Activated naive CD4-positive, alpha-beta T cell treated with anti-CD3 and anti-CD28 coated beads, Interleukin-2, amount 50 U/mL, for 16 hours (primary cell): Measurements from ENCODE around the gene FMN2.
"Not testable (repeated sequence)": the region's sequence is repeated elsewhere in the genome, so short reads cannot be mapped to it uniquely, and the experiment has no call there.

Experiments
- DNase-seq: peaks from one replicate; pipeline ENCODE4 v3.0.0-alpha.2; 2020

The FMN2 gene

DNA sequence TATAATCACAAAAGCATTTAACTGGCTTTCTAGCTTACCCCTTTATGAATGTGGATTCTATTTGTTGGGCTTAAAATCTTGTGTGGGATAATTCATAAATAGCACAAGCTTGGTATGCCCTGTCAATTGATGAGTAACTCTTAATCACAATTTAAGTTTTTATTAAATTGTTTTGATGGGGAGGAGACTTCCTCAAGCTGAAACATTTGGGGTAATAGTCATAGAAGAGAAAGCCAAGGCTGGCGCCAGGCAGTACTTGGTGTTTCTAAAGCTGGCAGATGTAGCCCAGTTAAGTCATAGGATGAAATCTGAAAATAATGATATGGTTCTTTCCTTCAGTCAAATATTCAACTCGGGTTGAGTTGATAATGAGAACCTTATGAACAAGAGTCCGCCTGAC is 167.2 kb downstream of the FMN2 start:
- DNase-seq = no peak

DNA sequence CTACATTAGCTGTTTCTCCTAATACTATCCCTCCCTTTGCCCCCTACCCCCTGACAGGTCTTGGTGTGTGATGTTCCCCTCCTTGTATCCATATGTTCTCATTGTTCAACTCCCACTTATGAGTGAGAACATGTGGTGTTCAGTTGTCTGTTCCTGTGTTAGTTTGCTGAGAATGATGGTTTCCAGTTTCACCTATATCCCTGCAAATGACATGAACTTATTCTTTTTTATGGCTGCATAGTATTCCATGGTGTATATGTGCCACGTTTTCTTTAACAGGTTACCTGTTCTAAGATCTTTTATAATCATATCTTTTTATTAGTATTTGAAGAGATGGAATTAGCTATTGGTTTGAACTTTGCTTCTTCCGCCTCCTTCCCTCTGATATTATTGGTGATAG is 172.8 kb downstream of the FMN2 start:
- not testable (repeated sequence) for DNase-seq

DNA sequence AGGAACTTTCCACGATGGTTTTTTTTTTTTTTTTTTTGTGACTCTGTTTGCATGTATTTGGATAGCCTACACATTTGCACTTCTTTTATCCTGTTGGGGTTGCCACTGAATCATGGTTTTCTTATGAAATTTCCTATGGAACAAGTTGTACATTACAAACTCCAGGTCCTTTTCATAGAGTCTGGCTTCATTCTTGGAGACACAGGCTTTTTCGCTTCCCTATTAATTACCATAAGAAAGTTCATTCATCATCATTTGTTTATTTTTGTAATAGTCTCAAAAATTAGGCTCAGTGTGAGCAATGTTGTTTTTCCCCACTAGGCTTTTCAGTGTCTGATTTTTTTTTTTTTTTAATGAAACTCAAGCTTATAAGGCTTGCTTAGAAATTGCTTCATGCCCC is 179.4 kb downstream of the FMN2 start:
- no peak for DNase-seq

DNA sequence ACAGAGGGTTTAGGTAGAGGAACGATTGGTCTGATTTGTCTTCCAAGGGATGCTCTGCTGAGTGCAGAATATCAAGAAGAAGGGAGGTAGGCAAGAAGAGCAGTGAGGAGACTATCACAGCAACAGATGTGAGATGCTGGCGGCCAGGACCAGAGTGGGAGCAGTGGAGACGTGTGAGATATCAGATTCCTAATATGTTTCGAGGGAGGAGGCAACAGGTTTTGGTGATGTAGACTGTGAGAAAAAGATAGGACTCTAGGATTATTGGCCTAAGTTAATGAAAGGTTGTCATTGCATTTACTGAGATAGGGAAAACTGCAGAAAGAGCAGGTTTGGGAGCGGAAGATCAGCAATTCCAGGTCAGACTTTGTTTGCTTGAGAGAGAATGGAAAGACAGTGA is 182.9 kb downstream of the FMN2 start:
- no peak for DNase-seq

DNA sequence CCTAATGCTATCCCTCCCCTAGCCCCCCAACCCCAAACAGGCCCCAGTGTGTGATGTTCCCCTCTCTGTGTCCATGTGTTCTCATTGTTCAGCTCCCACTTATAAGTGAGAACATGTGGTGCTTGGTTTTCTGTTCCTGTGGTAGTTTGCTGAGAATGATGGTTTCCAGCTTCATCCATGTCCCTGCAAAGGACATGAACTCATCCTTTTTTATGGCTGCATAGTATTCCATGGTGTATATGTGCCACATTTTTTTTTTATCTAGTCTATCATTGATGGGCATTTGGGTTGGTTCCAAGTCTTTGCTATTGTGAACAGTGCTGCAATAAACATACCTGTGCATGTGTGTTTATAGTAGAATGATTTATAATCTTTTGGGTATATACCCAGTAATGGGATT is 183.5 kb downstream of the FMN2 start:
- DNase-seq = not testable (repeated sequence)

DNA sequence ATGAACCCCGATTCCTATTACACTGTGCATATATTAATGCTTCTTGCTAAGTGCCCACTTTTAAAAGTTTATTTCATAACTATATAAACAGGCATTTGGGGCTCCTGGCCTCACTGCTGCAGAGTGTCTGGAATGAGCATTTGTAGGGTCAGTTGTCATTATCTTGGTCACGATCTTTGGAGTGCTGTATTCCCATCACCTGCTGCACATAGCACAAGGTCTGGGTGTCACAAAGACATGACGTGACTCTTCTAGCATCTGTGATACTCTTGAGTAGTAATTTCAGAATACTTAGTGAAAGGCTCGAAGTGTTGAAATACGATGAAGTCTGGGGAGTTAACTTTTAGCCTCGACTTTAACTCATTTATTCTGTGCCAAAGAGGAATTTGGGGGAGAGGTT is 186.4 kb downstream of the FMN2 start:
- DNase-seq = no peak

DNA sequence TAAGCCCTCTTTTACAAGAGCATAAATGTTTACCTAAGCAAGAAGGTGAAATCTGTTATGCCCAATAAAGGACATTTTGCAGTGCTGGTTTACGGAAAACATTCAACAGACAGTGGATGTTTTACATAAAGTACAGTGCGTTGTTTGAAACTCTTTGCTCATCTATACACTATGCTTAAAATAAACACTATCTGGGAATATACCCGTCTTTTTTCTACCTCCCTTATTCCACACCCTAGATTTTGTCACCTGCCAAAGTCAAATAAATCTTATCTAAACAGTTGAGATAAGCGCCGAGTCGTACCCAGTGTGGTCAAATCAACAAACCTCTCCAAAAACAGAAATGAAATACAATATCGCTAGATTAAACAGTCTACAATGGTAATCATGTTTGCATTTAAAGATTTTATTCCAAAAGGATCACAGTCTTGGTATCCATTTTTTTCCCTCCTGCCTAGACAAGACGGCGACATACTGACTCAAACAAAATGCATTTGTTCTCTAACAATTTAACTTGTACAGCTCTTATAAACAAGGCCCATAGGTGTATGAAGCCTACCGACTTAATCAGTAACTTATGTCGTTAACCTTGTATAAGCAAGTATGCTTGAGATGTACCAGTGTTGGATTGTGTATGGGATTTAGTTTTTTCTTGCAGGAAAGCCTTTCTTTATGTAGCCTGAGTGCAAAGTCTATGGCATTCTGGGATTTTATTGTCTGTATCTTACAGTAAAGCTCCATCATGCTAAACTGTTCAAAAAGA is 189.1 kb downstream of the FMN2 start:
- no peak for DNase-seq

DNA sequence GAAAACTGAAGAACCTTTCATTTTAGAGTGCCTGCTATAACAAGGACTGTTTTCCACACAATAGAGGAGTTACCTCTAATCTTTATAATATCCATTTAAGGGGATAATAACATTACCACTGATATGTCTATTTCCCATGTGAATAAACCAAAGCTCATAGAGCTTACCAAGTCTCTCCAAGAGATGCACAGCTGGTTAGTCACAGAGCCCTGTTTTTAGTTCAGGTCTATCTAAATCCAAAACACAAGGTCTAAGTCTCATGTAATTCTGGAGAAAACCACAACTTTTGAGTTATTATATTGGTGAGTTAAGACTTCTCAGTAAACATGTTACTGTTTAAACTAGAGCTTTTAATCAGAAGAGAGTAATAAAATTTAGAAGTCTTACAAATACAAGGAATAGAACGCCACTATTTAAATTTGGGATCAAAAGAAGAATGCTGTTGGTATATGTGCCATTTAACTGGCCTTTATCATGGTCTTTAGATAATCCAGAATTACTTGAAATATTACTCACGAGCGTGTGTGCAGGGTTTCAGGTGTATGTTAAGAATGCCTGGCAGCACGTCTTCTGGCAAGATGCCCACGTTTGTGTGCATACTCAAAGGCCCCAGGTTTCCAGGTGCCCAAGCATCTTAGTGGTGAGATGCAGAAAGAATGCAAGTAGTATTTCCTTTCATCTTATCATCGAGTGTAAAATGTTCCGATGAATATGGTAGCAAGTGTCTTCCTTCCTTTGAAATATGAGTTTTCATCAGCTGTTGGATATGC is 190.6 kb downstream of the FMN2 start:
- DNase-seq = no peak

DNA sequence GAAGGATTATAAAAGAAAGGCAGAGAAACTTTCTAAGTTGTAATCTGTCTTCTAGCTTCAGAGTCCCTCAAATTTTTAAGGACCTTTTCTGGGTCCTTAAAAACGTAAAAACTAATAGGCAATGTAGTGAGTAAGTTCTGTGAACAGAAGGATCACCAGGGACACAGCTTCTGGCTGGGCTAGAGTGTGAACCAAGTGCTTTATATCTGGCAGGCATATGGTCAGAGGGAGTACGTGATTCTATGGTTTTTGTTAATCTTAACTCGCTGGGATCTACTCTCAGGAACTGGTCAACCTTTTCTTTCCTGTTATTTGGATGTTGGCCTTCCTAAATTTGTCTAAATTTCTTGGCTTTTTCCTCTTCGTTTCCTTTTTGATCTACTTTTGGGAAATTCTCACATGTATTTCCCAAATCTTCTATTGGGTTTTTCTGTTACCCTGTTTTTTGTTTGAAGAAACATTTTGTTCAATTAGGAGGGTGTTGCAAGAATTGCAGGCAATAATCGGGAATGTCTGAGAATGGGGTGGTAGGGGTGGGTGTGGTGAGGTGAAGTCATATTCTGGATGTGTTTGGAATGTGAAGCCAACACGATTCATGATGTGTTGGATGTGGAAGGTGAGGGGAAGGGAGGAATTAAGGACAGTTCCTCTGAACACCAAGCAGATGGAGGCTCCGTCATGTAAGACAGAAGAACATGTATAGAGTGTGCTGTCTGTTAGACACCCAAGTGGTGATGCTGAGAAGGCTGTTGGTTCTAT is 193.2 kb downstream of the FMN2 start:
- DNase-seq = no peak

DNA sequence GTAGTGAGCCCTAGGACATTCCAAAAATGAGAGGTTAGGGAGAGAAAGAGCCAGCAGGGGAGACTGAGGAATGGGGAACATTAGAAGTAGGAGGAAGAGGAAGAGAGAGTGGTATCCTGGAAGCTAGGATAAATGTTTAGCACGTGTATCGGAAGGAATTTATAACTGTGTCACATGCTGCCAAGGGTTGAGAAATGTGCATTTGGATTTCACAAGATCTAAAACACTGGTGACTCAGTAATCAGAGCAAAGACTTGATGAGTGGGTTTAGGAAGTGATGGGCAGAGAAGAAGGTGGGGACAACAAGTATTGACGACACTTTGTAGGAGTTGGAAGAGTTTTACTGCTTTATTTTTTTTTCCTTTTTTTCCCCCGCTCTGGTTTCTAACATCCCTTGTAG is 193.9 kb downstream of the FMN2 start:
- no peak for DNase-seq

DNA sequence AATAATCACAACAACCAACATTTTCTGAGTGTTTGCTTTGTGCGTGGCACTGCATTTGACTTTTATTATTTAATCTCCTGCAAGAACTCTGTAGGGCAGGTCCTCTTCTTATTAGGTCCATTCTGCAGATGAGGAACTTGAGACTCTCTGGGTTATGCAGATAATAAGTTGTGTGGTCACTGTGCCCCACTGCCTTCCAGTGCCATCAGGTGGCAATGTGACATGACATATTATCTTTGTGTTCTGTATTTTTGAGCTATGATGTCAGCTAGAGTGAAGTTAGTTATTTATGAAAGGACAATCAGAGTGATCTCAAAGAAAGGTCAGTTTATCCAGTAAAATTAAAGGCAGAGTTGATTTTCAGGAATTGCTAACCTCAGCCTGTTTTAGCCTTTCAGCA is 196.0 kb downstream of the FMN2 start:
- no peak for DNase-seq

DNA sequence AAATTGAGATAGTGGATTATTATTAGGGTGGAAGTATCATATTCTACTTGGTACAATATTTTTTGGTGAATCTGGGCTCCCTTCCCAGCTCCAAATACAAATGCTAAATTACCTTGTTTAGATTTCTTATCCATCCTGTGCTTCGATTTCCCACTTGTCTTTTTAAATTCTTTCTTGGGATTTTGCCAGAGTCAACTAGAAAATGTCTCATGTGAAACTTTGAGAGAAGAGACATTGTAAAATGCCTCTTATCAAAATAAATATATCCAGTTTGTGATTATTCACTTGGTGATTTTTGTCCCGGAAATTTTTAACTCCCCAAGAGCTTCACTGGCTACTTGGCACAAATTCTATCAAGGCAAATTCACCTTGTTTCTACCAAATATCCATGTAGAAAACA is 202.0 kb downstream of the FMN2 start:
- no peak for DNase-seq

DNA sequence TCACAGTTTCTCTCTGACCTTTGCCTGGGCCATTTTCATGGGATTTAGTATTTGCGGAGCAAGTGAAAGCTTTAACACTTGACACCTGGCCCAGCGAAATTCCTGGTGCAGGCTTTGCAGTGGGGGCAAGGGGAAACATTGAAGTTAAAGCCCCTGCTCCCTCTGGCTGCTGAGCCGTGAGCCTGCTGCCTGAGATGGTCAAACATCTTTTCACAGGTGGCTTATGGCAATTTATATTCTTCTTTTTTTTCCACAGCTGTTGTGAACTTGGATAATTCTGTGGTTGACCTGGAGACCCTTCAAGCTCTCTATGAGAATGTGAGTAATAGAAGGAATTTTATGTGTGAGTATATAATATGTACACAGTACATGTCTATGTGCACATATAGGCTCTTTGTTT is 202.9 kb downstream of the FMN2 start:
- no peak for DNase-seq

DNA sequence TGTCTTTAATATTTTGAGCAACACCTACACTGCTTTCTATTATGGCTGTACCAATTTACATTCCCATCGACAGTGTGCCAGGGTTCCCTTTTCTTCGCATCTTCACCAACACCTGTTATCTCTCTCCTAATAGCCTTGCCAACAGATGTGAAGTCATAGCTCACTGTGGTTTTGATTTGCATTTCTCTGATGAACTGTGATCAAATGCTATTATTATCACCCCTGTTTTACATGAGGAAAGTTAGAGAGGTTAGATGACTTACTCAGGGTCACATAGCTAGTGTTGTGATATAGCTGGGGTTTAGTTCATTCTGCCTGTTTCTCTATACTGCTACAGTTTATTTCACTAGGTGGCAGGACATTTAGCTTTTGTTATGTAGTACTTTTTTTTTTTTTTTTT is 204.1 kb downstream of the FMN2 start:
- DNase-seq = no peak

DNA sequence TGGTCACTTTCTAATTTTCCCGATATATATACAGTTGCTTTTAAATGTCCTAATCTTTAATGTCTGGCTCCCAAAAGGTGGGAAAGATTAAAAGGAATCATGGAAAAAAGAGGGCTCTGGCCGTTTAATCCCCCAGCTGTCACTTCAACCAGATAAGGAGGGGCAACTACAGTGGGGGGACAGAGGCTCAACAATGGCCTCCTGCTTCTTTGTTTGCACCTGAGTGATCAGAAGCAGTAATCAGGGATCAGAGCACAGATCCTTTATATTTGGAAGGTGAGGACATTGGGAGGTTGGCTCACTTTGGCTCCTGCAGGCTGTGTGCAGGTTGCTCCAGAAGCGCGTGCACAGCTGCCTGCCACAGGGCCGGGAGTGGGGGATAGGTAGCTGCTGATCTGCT is 212.8 kb downstream of the FMN2 start:
- DNase-seq = no peak

DNA sequence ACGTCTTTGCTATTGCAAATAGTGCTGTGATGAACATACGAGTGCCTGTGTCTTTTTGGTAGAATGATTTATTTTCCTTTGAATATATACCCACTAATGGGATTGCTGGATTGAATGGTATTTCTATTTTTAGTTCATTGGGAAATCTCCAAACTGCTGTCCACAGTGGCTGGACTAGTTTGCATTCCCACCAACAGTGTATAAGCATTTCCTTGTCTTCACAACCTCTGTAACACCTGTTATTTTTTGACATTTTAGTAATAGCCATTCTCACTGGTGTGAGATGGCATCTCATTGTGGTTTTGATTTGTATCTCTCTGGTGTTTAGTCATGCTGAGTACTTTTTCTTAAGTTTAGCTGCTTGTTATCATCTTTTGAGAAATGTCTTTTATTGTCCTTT is 215.0 kb downstream of the FMN2 start:
- DNase-seq = no peak

DNA sequence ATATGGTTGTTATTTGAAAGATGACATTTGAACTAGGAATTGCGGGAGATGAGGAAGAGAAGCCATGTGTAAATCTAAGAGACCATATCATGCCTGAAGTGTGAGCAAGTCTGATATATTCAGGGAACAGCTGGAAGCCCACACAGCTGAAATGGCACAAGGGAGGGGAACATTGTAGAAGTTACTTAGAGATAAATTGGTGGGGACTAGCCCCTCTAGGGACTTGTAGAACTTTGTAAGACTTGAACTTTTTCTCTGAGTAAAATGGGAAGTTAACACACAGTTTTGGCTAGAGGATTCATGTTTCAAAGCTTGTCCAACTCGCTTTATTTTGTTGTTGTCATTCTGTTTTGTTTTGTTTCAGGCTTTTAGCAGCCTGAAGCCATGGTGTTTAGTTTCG is 216.4 kb downstream of the FMN2 start:
- no peak for DNase-seq

DNA sequence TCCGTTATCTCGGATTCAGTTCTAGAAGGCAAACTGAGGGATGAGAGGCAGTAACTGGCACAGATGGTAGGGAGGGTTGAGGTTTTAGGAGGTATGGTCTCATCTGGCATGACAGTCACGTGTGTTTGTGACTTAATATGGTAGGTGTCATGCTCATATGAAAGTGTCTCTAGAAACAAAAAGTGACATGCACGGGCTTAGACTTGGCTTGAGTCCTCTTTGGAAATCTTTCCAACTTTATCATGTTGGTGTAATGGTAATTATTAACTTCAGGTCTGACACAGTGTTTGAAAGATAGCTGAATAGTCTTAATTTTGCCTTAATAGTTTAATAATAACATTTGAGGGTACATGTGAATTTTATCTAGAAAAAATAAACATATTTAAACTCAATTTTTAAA is 218.1 kb downstream of the FMN2 start:
- DNase-seq = no peak

DNA sequence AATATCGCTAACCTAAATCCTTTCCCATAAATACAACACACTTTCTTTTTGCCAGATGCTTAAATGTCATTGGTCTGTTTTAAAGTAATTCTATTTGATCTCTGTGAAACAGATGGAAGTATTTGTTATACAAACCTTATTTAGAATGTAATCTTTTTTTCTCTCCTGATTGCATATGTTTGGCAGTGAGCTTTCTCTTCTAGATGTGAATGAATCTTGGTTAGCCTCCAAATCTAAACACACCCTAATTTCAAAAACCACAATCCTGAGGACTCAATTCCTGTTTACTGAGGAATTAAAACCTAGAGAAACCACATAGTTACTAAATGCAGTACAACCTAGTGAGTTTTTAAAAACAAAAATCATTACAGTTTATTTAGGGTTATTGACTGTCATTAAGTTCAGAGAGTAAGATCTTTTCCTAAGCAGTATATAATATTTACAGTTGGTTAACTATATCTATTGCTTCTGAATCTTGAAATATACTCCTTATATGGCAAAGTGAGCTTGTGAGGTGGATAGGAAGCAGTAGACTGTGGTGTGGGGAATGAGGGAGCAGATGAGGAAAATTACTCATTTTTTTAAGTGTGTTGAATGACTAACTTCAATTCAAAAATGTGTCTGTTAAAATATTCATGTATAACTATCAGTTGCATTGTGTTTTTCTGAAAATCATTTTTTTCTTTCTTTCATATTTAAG is 218.7 kb downstream of the FMN2 start:
- DNase-seq = no peak

DNA sequence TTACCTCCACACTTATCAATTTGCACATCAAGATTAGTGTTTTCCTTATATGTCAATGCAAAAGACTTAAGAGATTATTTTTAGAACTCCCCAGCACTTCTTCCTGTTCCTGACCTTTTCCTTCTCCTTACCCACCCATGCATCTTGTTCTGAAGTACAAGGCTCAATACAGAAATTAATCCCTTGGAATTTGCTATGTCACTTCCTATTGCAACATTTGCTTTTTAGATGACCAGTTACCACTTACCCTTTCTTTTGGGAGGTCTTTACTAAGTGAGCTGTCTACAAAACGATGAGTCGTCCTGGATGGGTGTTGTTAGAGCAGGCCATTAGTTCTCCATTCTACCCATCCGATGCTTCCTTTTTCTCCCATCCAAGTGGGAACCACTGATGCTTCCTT is 221.2 kb downstream of the FMN2 start:
- no peak for DNase-seq

DNA sequence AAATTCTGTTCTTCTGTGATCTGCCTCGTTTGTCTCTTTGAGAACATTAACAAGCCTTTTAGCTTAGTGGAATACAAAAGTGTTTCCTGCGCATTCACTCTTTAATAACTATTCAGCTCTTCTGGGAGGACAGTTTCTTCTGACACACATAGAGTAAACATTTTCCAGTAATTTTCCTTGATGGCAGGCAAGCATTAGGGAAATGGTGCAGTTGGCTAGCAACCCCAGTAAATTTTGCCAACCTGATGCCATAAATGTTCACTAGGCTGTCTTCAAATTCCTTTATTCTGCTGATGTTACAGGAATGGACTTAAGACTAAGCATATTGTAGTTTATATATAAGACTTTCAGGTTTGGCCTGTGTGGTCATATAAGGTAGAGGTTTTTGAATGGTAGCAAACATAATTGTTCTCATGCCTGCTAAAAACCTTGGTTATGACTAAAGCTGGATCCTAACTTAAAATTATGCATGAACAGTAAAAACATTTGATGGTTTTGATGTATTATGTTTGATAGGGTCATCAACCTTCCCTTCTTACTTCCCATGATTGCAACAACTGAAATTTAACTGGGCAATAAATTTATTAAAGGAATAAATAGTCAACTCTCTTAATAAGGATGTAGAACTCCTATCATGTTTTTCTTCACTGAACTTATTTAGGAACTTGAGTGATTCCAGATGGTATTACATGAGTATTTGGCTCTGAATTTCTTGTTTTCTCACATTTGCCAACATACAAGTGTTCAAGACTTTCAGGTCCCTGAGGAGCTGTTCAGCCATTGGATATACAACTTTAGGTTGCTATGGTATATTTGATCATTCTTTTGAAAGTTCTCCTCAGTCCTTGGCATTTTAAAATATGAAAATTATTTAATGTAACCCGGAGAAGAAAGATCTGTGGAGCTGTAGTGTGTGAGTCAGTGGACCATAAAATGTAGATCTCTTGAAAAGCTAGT is 223.4 kb downstream of the FMN2 start:
- DNase-seq = no peak

DNA sequence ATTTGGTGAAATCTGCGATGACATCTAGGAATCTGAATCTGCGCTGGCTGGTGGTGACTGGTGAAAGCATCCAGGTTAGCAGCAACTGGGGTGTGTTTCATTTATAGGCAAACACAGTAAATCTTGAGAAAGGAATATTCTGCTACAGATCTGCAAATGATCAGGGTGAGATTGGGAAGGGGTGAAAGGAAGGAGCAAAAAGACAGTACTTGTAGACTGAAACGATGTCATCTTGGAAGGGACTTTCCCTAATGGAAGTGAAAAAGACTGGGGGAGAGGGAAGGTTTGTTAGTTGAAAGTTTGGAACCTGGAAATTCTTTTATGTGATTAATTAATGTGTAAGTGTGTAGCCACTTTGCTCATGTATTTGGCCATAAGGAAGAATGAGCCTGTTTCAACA is 228.3 kb downstream of the FMN2 start:
- DNase-seq = no peak
